GM10266 (cell line): Measurements from ENCODE around the gene FAM120A.

Source experiments
- DNase-seq: peaks from one replicate; pipeline ENCODE4 v3.0.0; 2012; ENCODE audit errors: extremely low spot score
- CTCF ChIP-seq: IDR thresholded peaks from 2 replicates; pipeline ENCODE4 v1.5.1; 2012; ENCODE audit warnings: mild to moderate bottlenecking, low read depth; ENCODE audit not compliant: control insufficient read depth, insufficient read depth; ENCODE audit errors: missing control alignments

FAM120A gene

DNA sequence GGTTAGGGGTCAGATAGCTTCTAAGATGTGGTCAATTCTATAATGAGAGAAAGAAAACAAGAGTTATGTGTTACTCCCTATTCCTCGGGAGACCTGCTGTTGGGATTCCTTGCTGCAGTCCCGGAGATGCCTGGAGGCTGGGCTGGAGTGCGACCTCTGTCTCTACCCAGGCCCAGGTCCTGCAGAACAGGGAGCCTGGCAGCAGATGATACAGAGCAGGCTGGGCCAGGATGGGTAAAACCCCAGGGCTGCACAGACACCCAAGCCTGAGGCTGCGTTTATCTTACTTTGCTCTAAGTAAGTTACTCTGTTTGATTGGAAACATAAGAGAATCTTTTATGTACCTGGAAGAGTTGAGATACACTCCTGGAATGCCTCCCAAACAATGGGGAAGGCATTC lies 28.8 kb downstream of the FAM120A start:
- no peak for TF ChIP-seq CTCF
- no peak for DNase-seq

GRCh38 chr9:93480728-93481324 lies 29.3 kb downstream of the FAM120A start:
- TF ChIP-seq CTCF = no peak
- no peak for DNase-seq

DNA sequence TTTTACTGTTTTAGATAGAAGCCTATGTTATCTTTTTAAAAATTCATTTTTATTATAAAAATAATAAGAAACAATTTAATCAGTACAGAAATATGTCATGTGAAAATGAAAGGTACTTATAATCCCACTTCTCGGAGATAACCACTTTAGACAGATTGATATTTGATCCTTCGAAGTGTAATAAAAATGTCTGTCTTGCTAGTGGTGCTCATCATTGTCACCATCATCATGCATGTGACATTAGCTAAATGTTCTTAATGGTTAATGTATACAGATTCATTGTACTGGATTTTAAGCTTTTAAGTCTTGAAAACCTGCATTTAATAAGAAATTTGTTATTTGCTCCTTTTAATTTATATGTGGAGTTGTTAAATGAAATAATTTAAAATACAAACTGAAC lies 32.0 kb downstream of the FAM120A start:
- DNase-seq = no peak
- TF ChIP-seq CTCF = no peak

DNA sequence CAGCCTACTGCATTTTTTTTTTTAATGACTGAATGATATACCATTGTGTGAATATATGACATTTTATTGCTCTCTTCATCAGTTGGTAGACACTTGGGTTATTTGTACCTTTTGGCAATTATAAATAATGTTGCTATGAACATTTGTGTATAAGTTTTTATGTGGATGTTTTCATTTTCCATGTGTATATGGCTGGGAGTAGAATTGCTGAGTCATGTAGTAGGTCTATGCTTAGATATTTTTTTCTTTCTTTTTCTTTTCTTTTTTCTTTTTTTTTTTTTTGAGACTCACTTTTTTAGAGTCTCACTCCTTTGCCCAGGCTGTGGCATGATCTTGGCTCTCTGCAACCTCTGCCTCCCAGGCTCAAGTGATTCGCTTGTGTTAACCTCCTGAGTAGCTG lies 34.8 kb downstream of the FAM120A start:
- TF ChIP-seq CTCF = no peak
- no peak for DNase-seq

DNA sequence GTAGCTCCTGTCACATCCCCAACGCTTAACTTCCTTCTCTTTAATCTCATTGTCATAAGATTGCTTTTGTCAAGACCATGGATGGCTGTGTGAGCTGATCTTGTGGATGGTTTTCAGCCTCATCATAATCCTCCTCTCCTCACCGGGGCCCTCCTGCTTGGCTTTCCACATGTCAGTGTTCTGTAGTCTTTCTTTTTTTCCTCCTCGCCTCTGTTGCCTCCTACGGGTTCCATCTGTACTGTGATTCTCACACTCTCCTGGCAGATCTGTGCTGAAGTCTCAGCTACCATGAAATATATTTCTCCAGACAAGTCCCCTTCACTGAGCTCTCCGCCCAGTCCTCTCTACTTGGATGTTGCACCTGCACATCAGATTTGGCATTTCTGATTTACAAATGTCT lies 36.8 kb downstream of the FAM120A start:
- DNase-seq = no peak
- no peak for TF ChIP-seq CTCF

DNA sequence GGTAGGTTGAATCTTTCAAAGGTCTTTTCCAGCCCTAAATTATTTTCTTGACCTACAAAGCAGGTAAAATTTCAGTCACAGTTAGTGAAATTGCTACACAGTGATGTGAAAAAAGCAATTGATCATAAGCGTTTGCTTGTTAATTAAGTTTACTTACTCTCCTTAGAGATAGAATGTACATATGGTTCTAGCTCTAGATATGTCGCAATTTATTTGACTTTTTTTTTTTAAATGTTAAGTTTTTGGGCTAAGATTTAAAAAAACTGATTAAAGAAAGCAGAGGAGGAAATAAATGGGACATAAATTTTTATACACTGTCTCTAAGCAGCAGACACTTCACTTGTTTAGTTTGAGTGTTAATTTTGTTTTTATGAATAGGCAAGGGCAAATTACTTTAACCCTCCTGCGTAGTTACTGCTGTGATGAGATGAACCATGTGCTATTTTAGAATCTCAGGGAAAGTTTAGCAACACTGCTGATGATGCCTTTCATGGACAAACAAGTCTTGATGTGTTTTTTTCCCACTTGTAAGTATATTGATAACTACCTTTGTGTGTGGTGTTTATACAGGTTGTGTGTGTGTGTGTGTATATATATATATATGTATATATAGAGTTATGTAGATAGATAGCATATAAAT lies 40.2 kb downstream of the FAM120A start:
- no peak for DNase-seq
- TF ChIP-seq CTCF = no peak

DNA sequence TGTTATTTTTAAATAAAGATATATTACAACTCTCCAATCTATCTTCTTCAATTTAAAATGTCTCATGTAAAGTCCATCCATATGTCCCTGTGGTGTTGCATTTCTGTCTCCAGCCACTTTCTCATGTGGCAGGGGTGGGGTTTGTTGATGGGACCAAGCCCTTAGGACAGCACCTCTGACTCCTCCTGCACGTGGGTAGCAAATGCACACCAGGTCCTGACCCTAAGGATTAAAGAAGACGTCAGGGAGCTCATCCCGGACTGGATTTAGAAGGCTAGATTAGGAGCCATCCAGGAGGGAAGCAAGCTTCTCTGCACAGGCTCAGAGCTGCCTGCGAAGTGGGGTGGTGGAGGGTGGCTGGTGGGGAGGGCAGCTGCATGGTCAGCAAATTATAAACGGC lies 40.8 kb downstream of the FAM120A start:
- no peak for DNase-seq
- TF ChIP-seq CTCF = no peak
